Measurements from ENCODE around the gene FOXN3. TPM values are rescaled to one million over a fixed set of nuclear protein-coding genes. Genes with fewer than 3 reads are reported as not detected.

FOXN3 gene
- total RNA-seq, 4 donors from 2014 or later, result 118 to 211 (median 167) TPM

DNA sequence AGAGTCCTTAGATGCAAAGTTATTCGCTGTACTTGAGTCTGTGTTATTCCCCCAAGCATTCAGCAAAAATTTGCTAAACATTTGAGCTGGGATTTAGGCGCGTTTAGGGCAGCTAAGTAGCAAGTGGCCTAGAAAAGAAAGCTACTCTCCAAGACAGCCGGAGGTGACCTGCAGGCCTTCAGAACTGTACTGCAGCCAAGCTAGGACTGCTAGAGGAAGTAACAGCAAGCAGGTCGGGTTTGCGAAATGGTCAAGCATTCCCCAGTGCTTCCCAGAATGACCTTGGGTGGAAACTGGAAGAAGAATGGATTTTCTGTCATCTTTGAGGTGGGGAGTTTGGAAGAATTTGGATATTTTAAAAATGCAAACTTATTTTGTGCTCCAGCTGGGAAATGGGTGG is 287.5 kb downstream of the FOXN3 start:
- WGBS, 2 donors, result 93 to 94% methylated on average over 6 of the region's 6 CpGs
- no peak for DNase-seq (ENCODE audit: low spot score in 2 of 2)
- no peak for TF ChIP-seq POLR2A (IDR thresholded peaks at IDR 0.05)
- TF ChIP-seq, protein P1, sequence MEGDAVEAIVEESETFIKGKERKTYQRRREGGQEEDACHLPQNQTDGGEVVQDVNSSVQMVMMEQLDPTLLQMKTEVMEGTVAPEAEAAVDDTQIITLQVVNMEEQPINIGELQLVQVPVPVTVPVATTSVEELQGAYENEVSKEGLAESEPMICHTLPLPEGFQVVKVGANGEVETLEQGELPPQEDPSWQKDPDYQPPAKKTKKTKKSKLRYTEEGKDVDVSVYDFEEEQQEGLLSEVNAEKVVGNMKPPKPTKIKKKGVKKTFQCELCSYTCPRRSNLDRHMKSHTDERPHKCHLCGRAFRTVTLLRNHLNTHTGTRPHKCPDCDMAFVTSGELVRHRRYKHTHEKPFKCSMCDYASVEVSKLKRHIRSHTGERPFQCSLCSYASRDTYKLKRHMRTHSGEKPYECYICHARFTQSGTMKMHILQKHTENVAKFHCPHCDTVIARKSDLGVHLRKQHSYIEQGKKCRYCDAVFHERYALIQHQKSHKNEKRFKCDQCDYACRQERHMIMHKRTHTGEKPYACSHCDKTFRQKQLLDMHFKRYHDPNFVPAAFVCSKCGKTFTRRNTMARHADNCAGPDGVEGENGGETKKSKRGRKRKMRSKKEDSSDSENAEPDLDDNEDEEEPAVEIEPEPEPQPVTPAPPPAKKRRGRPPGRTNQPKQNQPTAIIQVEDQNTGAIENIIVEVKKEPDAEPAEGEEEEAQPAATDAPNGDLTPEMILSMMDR (IDR thresholded peaks at IDR 0.05), result no peak
- no peak overlapping the region for H3K4me3 ChIP-seq (ENCODE audit: low read depth, poor library complexity, severe bottlenecking)
- intact Hi-C loops (cut with DNase I; ENCODE audit: low total_unique reads), result no loop called here

DNA sequence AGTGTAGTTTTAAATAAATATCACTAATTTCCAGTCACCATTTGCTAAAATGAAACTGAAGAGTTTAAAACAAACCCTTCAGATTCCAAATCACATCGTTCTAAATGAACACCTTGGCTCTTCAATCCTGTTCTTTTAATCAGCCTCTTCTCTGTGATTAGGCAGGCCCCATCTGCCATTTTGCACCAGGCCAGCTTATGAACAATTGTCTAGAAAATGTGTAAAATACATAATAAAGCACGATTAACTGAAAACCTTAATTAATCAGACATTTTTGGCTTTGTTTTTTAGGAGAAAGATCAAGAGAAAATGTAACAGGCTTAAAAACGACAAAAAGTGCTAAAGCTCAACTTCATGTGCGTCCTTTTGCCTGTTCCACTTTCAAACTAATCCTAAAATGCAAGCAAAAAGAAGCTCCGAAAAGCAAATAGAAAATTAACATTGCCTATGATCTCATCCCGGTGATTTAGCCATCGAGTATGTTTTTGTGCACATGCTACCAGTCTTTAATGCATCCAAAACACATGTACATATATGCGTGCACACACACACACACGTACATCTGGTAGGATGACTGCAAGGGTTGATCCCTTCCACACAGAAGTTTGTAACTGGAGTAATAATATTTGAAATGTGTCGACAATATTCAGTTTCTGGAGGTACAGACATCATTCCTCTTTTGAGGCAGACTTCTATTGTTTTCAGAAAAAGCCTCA is 288.6 kb downstream of the FOXN3 start:
- WGBS, 2 donors, result 93 to 94% methylated on average over 10 of the region's 10 CpGs
- TF ChIP-seq, protein P1 (IDR thresholded peaks at IDR 0.05), result no peak
- TF ChIP-seq POLR2A (IDR thresholded peaks at IDR 0.05), result no peak
- intact Hi-C loops (cut with DNase I; ENCODE audit: low total_unique reads), result no loop called here
- no peak for DNase-seq (ENCODE audit: low spot score in 2 of 2)
- H3K4me3 ChIP-seq (ENCODE audit: low read depth, poor library complexity, severe bottlenecking), result no peak overlapping the region

GRCh38 chr14:89126461-89126860 is 290.6 kb downstream of the FOXN3 start:
- intact Hi-C loops (cut with DNase I; ENCODE audit: low total_unique reads), result no loop called here
- no peak overlapping the region for H3K4me3 ChIP-seq (ENCODE audit: low read depth, poor library complexity, severe bottlenecking)
- TF ChIP-seq, protein P1 (IDR thresholded peaks at IDR 0.05), result no peak
- TF ChIP-seq POLR2A (IDR thresholded peaks at IDR 0.05), result no peak
- WGBS, 2 donors, result 63 to 74% methylated on average over 4 of the region's 4 CpGs
- DNase-seq (ENCODE audit: low spot score in 2 of 2), result no peak

- intact Hi-C loops (cut with DNase I; ENCODE audit: low total_unique reads), result no loop called here
- no peak overlapping the region for H3K4me3 ChIP-seq (ENCODE audit: low read depth, poor library complexity, severe bottlenecking)
- TF ChIP-seq, protein P1 (IDR thresholded peaks at IDR 0.05), result no peak
- TF ChIP-seq POLR2A (IDR thresholded peaks at IDR 0.05), result no peak
- DNase-seq (ENCODE audit: low spot score in 2 of 2), result no peak
- 71 to 78% methylated on average over 4 of the region's 4 CpGs for WGBS, 2 donors
These were observed 291.8 kb downstream of the FOXN3 start for GRCh38 chr14:89125216-89125615.

GRCh38 chr14:89123851-89124250 is 293.2 kb downstream of the FOXN3 start:
- no peak for TF ChIP-seq POLR2A (IDR thresholded peaks at IDR 0.05)
- TF ChIP-seq, protein P1 (IDR thresholded peaks at IDR 0.05), result no peak
- 68 to 78% methylated on average over 1 of the region's 1 CpG for WGBS, 2 donors
- intact Hi-C loops (cut with DNase I; ENCODE audit: low total_unique reads), result no loop called here

DNA sequence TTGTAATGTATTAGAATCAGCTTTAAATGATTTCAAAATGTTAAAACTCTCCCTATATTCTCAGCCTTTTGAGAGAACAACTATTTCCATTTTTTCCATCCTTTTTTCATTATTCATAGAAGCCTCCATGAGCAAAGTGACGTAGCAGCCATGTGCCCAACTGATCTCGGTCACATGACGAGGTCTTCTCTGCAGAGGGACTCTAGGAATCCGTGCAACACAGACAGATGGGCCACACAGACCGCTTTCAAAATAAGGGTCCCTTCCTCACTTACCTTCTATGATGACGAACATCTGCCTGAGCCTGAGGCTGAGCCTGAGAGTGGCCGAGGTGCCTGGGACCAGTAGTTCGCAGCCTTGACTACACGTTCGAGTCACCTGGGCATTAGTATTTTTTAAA is 293.8 kb downstream of the FOXN3 start:
- 91% methylated on average over 10 of the region's 10 CpGs for WGBS, 2 donors
- no peak for DNase-seq (ENCODE audit: low spot score in 2 of 2)
- no peak overlapping the region for H3K4me3 ChIP-seq (ENCODE audit: low read depth, poor library complexity, severe bottlenecking)
- TF ChIP-seq, protein P1 (IDR thresholded peaks at IDR 0.05), result no peak
- TF ChIP-seq POLR2A (IDR thresholded peaks at IDR 0.05), result no peak
- intact Hi-C loops (cut with DNase I; ENCODE audit: low total_unique reads), result no loop called here

More at GRCh38 chr14:89123851-89124250, 293.2 kb downstream of the FOXN3 start:
- H3K4me3 ChIP-seq (ENCODE audit: low read depth, poor library complexity, severe bottlenecking), result no peak overlapping the region
- DNase-seq (ENCODE audit: low spot score in 2 of 2), result no peak

All from lower leg skin (tissue), 4 donors.